Hindlimb muscle (tissue), 1 donor: ENCODE data around the gene GLDN. TPM values are rescaled to one million over a fixed set of nuclear protein-coding genes. Genes with fewer than 3 reads are reported as not detected.
A peak's percentile ranks its signal among the peaks of the same experiment; 100 is the strongest.

ENCODE experiments used
- DNase-seq: peaks from one replicate; pipeline ENCODE4 v3.0.0-alpha.2; 2013
- polyA plus RNA-seq: library from polyadenylated mRNA; unstranded; fragments of 120-200 nt; gene quantifications from one replicate; pipeline ENCODE4 v1.2.1, GENCODE V29; 2013; ENCODE audit not compliant: insufficient read length

GLDN gene
- polyA plus RNA-seq = 0.34 TPM

GRCh38 chr15:51341366-51342226 lies at the start of gene GLDN:
Gene GLDN, plus strand, starts transcription at chr15:51341655. Its CDS starts 30 bp downstream, at chr15:51341685.
- peak; percentile 42 for DNase-seq

- no peak for DNase-seq
These were observed 42.8 kb upstream of the GLDN start for GRCh38 chr15:51298620-51299019.

- no peak for DNase-seq
These were observed 42.1 kb upstream of the GLDN start for GRCh38 chr15:51299187-51300015.

- DNase-seq = no peak
These were observed 39.0 kb upstream of the GLDN start for GRCh38 chr15:51302480-51302879.

- DNase-seq = no peak
These were observed 37.9 kb upstream of the GLDN start for GRCh38 chr15:51303462-51303980.

GRCh38 chr15:51307325-51307724 lies 34.1 kb upstream of the GLDN start:
- no peak for DNase-seq

GRCh38 chr15:51307811-51308210 lies 33.6 kb upstream of the GLDN start:
- DNase-seq = no peak

- DNase-seq = no peak
These were observed 31.4 kb upstream of the GLDN start for GRCh38 chr15:51310064-51310463.

- DNase-seq = no peak
These were observed 29.9 kb upstream of the GLDN start for GRCh38 chr15:51311510-51311909.

GRCh38 chr15:51312166-51313073 lies 29.0 kb upstream of the GLDN start:
- DNase-seq = peak; percentile 26

- DNase-seq = no peak
These were observed 28.4 kb upstream of the GLDN start for GRCh38 chr15:51313074-51313393.

- DNase-seq = no peak
These were observed 27.7 kb upstream of the GLDN start for GRCh38 chr15:51313644-51314280.

- DNase-seq = no peak
These were observed 26.8 kb upstream of the GLDN start for GRCh38 chr15:51314391-51315337.

- no peak for DNase-seq
These were observed 25.7 kb upstream of the GLDN start for GRCh38 chr15:51315726-51316125.

GRCh38 chr15:51316636-51317035 lies 24.8 kb upstream of the GLDN start:
- DNase-seq = peak; percentile 26

- no peak for DNase-seq
These were observed 22.9 kb upstream of the GLDN start for GRCh38 chr15:51318382-51319150.

GRCh38 chr15:51319539-51319938 lies 21.9 kb upstream of the GLDN start:
- no peak for DNase-seq

- no peak for DNase-seq
These were observed 20.6 kb upstream of the GLDN start for GRCh38 chr15:51320843-51321242.

GRCh38 chr15:51321316-51321715 lies 20.1 kb upstream of the GLDN start:
- DNase-seq = no peak
